Activated T-cell treated with anti-CD3 and anti-CD28 coated beads for 4 hours (primary cell): ENCODE results near the gene CA9.

Source experiments
- DNase-seq: peaks from one replicate; pipeline ENCODE4 v3.0.0-alpha.2; 2020

CA9 gene

GRCh38 chr9:35679766-35680330, 6.1 kb downstream of the CA9 start:
- DNase-seq = no peak

GRCh38 chr9:35680331-35681105, 6.8 kb downstream of the CA9 start:
- DNase-seq = no peak

- DNase-seq = no peak
Observed at GRCh38 chr9:35681341-35682002, 7.7 kb downstream of the CA9 start.

GRCh38 chr9:35682051-35682450, 8.3 kb downstream of the CA9 start:
- no peak for DNase-seq

- DNase-seq = no peak
Observed at GRCh38 chr9:35682520-35683315, 9.0 kb downstream of the CA9 start.

GRCh38 chr9:35683323-35683722, 9.6 kb downstream of the CA9 start:
- DNase-seq = no peak

- DNase-seq = no peak
Observed at GRCh38 chr9:35684921-35685320, 11.2 kb downstream of the CA9 start.

- no peak for DNase-seq
Observed at GRCh38 chr9:35685506-35685905, 11.8 kb downstream of the CA9 start.

- DNase-seq = no peak
Observed at GRCh38 chr9:35686222-35687203, 12.8 kb downstream of the CA9 start.

GRCh38 chr9:35687306-35687705, 13.6 kb downstream of the CA9 start:
- no peak for DNase-seq

- DNase-seq = no peak
Observed at GRCh38 chr9:35687972-35688557, 14.3 kb downstream of the CA9 start.

- no peak for DNase-seq
Observed at GRCh38 chr9:35688558-35689541, 15.1 kb downstream of the CA9 start.

- DNase-seq = no peak
Observed at GRCh38 chr9:35689542-35690293, 16.0 kb downstream of the CA9 start, which contains the start of gene TPM2. Gene TPM2, minus strand, starts transcription at chr9:35689925. Its CDS starts 108 bp downstream, at chr9:35689817.

GRCh38 chr9:35690294-35690613, 16.5 kb downstream of the CA9 start:
- DNase-seq = no peak

- DNase-seq = peak; percentile 17
Observed at GRCh38 chr9:35690614-35691333, 17.0 kb downstream of the CA9 start.

GRCh38 chr9:35691334-35691650, 17.6 kb downstream of the CA9 start:
- no peak for DNase-seq

- DNase-seq = no peak
Observed at GRCh38 chr9:35691757-35692301, 18.1 kb downstream of the CA9 start.

GRCh38 chr9:35695943-35696401, 22.2 kb downstream of the CA9 start:
- DNase-seq = no peak
